C4-2B (cell line): ENCODE measurements around the gene SYT14.

Source experiments
- ZFX ChIP-seq: fragments of 450-650 bp; IDR thresholded peaks from 2 replicates; pipeline ENCODE4 v1.6.1; 2017
- TF ChIP-seq, protein P1 (sequence below): fragments of 450-650 bp; conservative IDR thresholded peaks from 2 replicates; pipeline ENCODE4 v1.5.1; 2017; ENCODE audit warnings: mild to moderate bottlenecking

DNA sequence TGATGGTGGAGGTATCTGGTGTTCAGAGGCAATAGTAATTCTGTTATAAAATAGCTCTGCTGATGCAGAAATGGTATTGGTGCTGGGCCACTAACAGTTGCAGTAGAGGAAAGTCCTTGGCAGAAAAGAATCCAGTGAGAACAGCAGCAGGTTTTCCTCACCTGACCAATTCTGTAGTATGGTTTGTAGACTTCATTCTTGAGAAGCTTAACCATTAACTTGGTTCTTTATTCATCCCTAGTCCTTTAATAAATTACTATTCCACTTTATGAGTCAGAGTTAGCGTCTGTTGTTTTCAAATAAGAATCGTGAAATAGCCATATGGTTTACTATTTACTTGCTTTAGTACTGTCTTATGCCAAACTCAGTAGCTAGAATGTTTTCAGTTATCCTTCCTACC, 166.1 kb downstream of the SYT14 start:
- TF ChIP-seq, protein P1, sequence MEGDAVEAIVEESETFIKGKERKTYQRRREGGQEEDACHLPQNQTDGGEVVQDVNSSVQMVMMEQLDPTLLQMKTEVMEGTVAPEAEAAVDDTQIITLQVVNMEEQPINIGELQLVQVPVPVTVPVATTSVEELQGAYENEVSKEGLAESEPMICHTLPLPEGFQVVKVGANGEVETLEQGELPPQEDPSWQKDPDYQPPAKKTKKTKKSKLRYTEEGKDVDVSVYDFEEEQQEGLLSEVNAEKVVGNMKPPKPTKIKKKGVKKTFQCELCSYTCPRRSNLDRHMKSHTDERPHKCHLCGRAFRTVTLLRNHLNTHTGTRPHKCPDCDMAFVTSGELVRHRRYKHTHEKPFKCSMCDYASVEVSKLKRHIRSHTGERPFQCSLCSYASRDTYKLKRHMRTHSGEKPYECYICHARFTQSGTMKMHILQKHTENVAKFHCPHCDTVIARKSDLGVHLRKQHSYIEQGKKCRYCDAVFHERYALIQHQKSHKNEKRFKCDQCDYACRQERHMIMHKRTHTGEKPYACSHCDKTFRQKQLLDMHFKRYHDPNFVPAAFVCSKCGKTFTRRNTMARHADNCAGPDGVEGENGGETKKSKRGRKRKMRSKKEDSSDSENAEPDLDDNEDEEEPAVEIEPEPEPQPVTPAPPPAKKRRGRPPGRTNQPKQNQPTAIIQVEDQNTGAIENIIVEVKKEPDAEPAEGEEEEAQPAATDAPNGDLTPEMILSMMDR = no peak
- no peak for TF ChIP-seq ZFX
